Erythroblast (primary cell): ENCODE data around the gene TRAF2.

ENCODE experiments used
- GATA1 ChIP-seq: IDR thresholded peaks from 2 replicates; pipeline ENCODE4 v1.6.1; 2011; ENCODE audit warnings: low read depth, mild to moderate bottlenecking, control low read depth, low read length, moderate library complexity
- POLR2A ChIP-seq: IDR thresholded peaks from 2 replicates; pipeline ENCODE4 v1.6.1; 2011; ENCODE audit warnings: mild to moderate bottlenecking, low read length

GRCh38 chr9:136916330-136917184, 30.2 kb downstream of the TRAF2 start:
- TF ChIP-seq POLR2A (no peak), GATA1 (no peak)
